Tibial nerve (tissue), 4 donors: ENCODE data around the gene CPHXL. TPM values are rescaled to one million over a fixed set of nuclear protein-coding genes. Genes with fewer than 3 reads are reported as not detected.

Experiments used
- DNase-seq, 2 donors: peaks; one replicate each; pipeline ENCODE4 v3.0.0-alpha.2; 2019; ENCODE audit warnings: low spot score in 2 of 2
- H3K27ac ChIP-seq, 4 donors: fragments of 200-600 bp; sonication (generic) in 3 of 4; one replicate each; pipeline ENCODE4 v1.5.1; 2017 to 2019; ENCODE audit warnings: mild to moderate bottlenecking in 1 of 4
- H3K27me3 ChIP-seq, 2 donors: fragments of 200-600 bp; sonication (generic) in 1 of 2; one replicate each; pipeline versions ENCODE4 v1.5.1 to v1.6.0; 2017 to 2019
- H3K36me3 ChIP-seq, 3 donors: fragments of 200-600 bp; sonication (generic); one replicate each; pipeline ENCODE4 v1.5.1; 2018 to 2019
- H3K4me1 ChIP-seq, 4 donors: fragments of 200-600 bp; sonication (generic) in 3 of 4; one replicate each; pipeline ENCODE4 v1.5.1; 2017 to 2019
- H3K4me3 ChIP-seq, 4 donors: fragments of 200-600 bp; sonication (generic) in 3 of 4; one replicate each; pipeline ENCODE4 v1.5.1; 2017 to 2019; ENCODE audit warnings: mild to moderate bottlenecking in 1 of 4, moderate library complexity in 1 of 4
- H3K9me3 ChIP-seq, 4 donors: fragments of 200-600 bp; sonication (generic) in 3 of 4; one replicate each; pipeline ENCODE4 v1.5.1; 2017 to 2019
- EP300 ChIP-seq, 2 donors: sonication (generic); formaldehyde crosslinking; IDR thresholded peaks; one replicate each; pipeline ENCODE4 v1.6.1; 2017; ENCODE audit warnings: antibody characterized with exemption in 2 of 2, mild to moderate bottlenecking in 1 of 2
- POLR2A ChIP-seq, 2 donors: fragments of 450-650 bp; IDR thresholded peaks; one replicate each; pipeline ENCODE4 v1.6.1; 2017; ENCODE audit warnings: antibody characterized with exemption in 2 of 2, mild to moderate bottlenecking in 2 of 2, moderate library complexity in 2 of 2
- WGBS, 2 donors: methylation state at CpG; one replicate each; pipeline ENCODE4 v1.1.5; 2018; 5-methylcytosine and 5-hydroxymethylcytosine counted together
- total RNA-seq, 4 donors: library from RNA; depleted of rRNA; stranded (reverse); fragments of >200 nt; gene quantifications; one replicate each; pipeline ENCODE4 v1.1.0, GENCODE V29; 2016
- TF ChIP-seq, protein P1 (sequence below), 5 experiments: fragments of 200-600 bp in 3 of 5; fragments of 450-650 bp in 2 of 5; sonication (generic) in 3 of 5; IDR thresholded peaks; one replicate each; pipeline ENCODE4 v1.5.1; 2016 to 2019; ENCODE audit warnings: antibody characterized with exemption in 5 of 5, mild to moderate bottlenecking in 3 of 5, moderate library complexity in 2 of 5

Gene CPHXL
- total RNA-seq, 4 donors from 2014 or later, result not detected

DNA sequence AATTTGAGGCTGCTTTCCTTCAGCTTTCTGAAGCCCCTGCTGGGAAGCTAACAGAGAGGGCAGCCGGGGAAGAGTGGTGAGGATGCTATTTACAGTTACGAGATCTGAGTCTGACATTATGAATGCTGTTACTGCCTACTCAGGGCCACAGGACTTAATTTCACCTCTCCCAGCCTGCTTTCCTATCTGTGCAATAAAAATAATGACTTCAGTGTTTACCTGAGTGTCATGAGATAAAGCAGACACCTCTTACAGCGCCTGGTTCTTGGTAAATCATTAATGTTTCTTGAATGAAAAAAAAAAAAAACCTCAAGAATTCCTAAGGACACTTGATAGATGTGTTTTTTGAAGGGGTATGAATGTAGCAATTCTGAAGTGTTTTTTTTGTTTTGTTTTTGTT lies 24.2 kb upstream of the CPHXL start:
- WGBS, 2 donors, result 52 to 56% methylated on average over 3 of the region's 3 CpGs
- no peaks in the 10 kb centered on the region for H3K27me3 ChIP-seq
- H3K9me3 ChIP-seq, result no peaks in the 10 kb centered on the region
- no peak overlapping the region for H3K4me3 ChIP-seq
- H3K36me3 ChIP-seq, result peaks cover 0 to 11% (median 0%) of the 10 kb centered on the region in 3 donors
- TF ChIP-seq EP300 (IDR thresholded peaks at IDR 0.05) (no peak), POLR2A (IDR thresholded peaks at IDR 0.05) (no peak)
- TF ChIP-seq, protein P1, sequence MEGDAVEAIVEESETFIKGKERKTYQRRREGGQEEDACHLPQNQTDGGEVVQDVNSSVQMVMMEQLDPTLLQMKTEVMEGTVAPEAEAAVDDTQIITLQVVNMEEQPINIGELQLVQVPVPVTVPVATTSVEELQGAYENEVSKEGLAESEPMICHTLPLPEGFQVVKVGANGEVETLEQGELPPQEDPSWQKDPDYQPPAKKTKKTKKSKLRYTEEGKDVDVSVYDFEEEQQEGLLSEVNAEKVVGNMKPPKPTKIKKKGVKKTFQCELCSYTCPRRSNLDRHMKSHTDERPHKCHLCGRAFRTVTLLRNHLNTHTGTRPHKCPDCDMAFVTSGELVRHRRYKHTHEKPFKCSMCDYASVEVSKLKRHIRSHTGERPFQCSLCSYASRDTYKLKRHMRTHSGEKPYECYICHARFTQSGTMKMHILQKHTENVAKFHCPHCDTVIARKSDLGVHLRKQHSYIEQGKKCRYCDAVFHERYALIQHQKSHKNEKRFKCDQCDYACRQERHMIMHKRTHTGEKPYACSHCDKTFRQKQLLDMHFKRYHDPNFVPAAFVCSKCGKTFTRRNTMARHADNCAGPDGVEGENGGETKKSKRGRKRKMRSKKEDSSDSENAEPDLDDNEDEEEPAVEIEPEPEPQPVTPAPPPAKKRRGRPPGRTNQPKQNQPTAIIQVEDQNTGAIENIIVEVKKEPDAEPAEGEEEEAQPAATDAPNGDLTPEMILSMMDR (IDR thresholded peaks at IDR 0.05), result no peak
- no peak for DNase-seq
- no peak overlapping the region for H3K27ac ChIP-seq
- no peaks in the 10 kb centered on the region for H3K4me1 ChIP-seq

DNA sequence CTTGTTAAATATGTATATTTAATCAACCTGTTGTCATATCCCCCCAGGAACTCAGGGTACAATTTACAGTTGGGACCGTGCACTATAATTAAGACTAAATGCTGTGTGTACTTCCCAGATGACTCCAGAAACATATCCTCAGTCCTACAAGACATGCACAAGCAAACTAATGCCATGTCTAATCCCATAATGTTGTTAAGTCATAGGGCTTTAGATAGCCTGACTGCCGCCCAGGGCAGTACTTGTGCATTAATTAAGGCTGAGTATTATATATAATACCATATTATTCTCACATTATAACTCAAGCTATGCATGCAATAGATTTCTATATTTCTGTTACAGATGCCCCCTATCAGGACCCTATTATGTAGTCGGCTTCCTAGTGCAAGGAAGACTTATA lies 20.1 kb upstream of the CPHXL start:
- 84 to 90% methylated on average over 3 of the region's 3 CpGs for WGBS, 2 donors
- peaks cover 0 to 16% (median 5%) of the 10 kb centered on the region in 4 donors for H3K9me3 ChIP-seq
- H3K36me3 ChIP-seq, result no peaks in the 10 kb centered on the region
- no peaks in the 10 kb centered on the region for H3K27me3 ChIP-seq
- no peak overlapping the region for H3K4me3 ChIP-seq
- TF ChIP-seq, protein P1 (IDR thresholded peaks at IDR 0.05), result no peak
- TF ChIP-seq POLR2A (IDR thresholded peaks at IDR 0.05), result no peak
- no peak for TF ChIP-seq EP300 (IDR thresholded peaks at IDR 0.05)
- H3K4me1 ChIP-seq, result no peaks in the 10 kb centered on the region
- H3K27ac ChIP-seq, result no peak overlapping the region
- DNase-seq, result no peak

DNA sequence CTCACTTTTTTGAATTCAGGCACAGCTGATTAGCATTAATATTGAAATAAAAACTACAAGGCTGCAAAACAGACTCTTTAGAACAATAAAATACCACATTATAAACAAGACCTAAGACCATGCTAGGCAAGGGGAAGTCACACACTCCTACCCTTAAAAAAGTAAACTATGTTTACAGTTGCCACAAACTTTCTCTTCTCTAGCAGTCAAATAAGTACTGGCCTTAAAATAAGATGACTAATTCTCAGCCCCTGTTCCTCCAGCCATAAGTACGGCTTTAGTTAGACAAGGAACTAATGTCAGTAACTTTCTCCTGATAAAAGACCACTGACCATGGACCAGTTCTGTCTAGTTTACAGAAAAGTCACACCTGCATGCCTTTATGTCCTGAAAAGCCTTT lies 19.5 kb upstream of the CPHXL start:
- Histone ChIP-seq H3K4me3 (no peak overlapping the region), H3K4me1 (no peaks in the 10 kb centered on the region), H3K27me3 (no peaks in the 10 kb centered on the region), H3K27ac (no peak overlapping the region), H3K36me3 (no peaks in the 10 kb centered on the region), H3K9me3 (peaks cover 0 to 16% (median 5%) of the 10 kb centered on the region in 4 donors)
- WGBS, 2 donors, result 86 to 91% methylated on average over 1 of the region's 1 CpG
- TF ChIP-seq, protein P1 (IDR thresholded peaks at IDR 0.05), result no peak
- no peak for TF ChIP-seq POLR2A (IDR thresholded peaks at IDR 0.05)
- no peak for TF ChIP-seq EP300 (IDR thresholded peaks at IDR 0.05)
- no peak for DNase-seq

DNA sequence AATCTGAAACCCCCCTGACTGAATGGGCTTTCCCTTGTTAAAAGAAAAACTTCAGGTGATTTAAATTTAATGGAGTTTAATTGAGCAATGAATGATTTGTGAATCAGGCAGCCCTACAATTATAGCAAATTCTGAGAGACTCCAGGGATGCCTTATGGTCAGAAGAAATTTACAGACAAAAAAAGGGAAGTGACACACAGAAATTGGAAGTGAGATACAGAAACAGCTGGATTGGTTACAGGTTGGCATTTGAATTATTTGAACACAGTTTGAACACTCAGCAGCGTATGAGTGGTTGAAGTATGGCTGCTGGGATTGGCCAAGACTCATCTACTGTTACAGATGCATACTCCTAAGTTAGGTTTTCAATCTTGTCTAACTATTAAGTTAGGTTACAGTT lies 19.0 kb upstream of the CPHXL start:
- DNase-seq, result no peak
- no peaks in the 10 kb centered on the region for H3K27me3 ChIP-seq
- H3K4me3 ChIP-seq, result no peak overlapping the region
- 86% methylated on average over 1 of the region's 1 CpG for WGBS, 2 donors
- no peak overlapping the region for H3K27ac ChIP-seq
- no peaks in the 10 kb centered on the region for H3K4me1 ChIP-seq
- H3K9me3 ChIP-seq, result peaks cover 0 to 21% (median 5%) of the 10 kb centered on the region in 4 donors
- no peak for TF ChIP-seq POLR2A (IDR thresholded peaks at IDR 0.05)
- no peak for TF ChIP-seq EP300 (IDR thresholded peaks at IDR 0.05)
- TF ChIP-seq, protein P1 (IDR thresholded peaks at IDR 0.05), result no peak
- no peaks in the 10 kb centered on the region for H3K36me3 ChIP-seq

DNA sequence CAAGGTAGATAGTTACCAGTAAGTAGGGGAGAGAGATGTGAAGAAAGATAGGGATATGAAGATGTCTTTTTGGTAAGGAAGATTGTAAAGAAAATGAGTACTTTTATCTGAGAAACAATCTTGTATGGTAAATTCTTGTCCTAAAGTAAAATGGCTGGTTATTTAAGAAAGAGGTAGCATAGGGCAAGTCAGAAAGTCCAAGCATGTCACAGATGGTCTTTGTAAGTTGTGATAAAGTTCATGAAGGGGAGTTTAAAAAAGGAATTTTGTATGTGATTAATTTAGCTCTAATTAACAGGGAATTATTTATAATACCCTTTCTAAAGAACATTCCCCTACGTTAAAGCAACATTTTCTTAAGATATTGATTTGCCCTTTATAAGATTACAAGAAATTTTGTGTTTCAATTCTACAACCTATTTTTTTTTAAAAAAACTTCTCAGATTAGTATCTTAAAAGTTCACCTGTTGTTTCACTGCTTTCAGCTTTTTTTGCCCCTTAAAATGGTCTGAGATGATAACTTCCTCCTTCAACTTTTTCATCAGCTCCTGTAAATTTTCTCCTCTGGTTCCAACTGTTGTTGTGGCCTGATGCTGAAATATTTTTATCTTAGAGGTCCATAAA lies 16.2 kb upstream of the CPHXL start:
- 17 to 25% methylated on average over 1 of the region's 1 CpG for WGBS, 2 donors
- TF ChIP-seq EP300 (IDR thresholded peaks at IDR 0.05) (no peak), POLR2A (IDR thresholded peaks at IDR 0.05) (no peak)
- TF ChIP-seq, protein P1 (IDR thresholded peaks at IDR 0.05), result no peak
- DNase-seq, result no peak

More for the DNA sequence above, 16.2 kb upstream of the CPHXL start:
- H3K4me1 ChIP-seq, result no peaks in the 10 kb centered on the region
- H3K36me3 ChIP-seq, result no peaks in the 10 kb centered on the region
- no peak overlapping the region for H3K4me3 ChIP-seq
- no peaks in the 10 kb centered on the region for H3K27me3 ChIP-seq
- H3K27ac ChIP-seq, result no peak overlapping the region
- H3K9me3 ChIP-seq, result peaks cover 0 to 25% (median 5%) of the 10 kb centered on the region in 4 donors
